OCI-LY7 (cell line): Measurements from ENCODE around the gene CPA2. TPM values are rescaled to one million over a fixed set of nuclear protein-coding genes. Genes with fewer than 3 reads are reported as not detected.

Experiments used
- BruUV-seq: library from RNA; stranded (reverse); fragments of 400-500 nt; replicated peaks from 2 replicates; lab custom pipeline; 2021; lab: Mats Ljungman, UMichigan
- CTCF ChIA-PET: fragments of 300-600 bp; sonication (Branson Sonifier 250); formaldehyde crosslinking; loops from one replicate; lab custom pipeline; 2022; ENCODE audit warnings: antibody characterized with exemption; ENCODE audit not compliant: unreplicated experiment; lab: Charles Lee
- POLR2A ChIA-PET: fragments of 300-600 bp; sonication (Branson Sonifier 250); formaldehyde crosslinking; loops from one replicate; lab custom pipeline; 2022; ENCODE audit warnings: antibody characterized with exemption; lab: Charles Lee
- DNase-seq: peaks from one replicate; pipeline ENCODE4 v3.0.0-alpha.2; 2015; ENCODE audit warnings: low spot score
- H2AFZ ChIP-seq: fragments of 200-600 bp; sonication (generic), shearing (Covaris generic); 2 replicates; pipeline ENCODE4 v1.6.1; 2014; ENCODE audit warnings: mild to moderate bottlenecking, antibody characterized with exemption, low read length, moderate library complexity
- H3K27ac ChIP-seq: fragments of 200-600 bp; sonication (generic); 2 replicates; pipeline ENCODE4 v1.5.1; 2014; ENCODE audit warnings: mixed run types, low read depth, mild to moderate bottlenecking, moderate library complexity, low read length, inconsistent platforms; ENCODE audit not compliant: poor library complexity, severe bottlenecking
- H3K36me3 ChIP-seq: fragments of 200-600 bp; sonication (generic); 2 replicates; pipeline ENCODE4 v1.6.1; 2014; ENCODE audit warnings: mild to moderate bottlenecking, antibody characterized with exemption, low read length, moderate library complexity, mixed read lengths; ENCODE audit not compliant: insufficient read depth
- H3K4me1 ChIP-seq: fragments of 200-600 bp; sonication (generic); 2 replicates; pipeline ENCODE4 v1.5.1; 2014; ENCODE audit warnings: mild to moderate bottlenecking, low read length; ENCODE audit not compliant: insufficient read depth, poor library complexity, severe bottlenecking
- H3K4me2 ChIP-seq: fragments of 200-600 bp; sonication (generic); 2 replicates; pipeline ENCODE4 v1.6.1; 2014; ENCODE audit warnings: mild to moderate bottlenecking, low read length
- H3K4me3 ChIP-seq: fragments of 200-600 bp; sonication (generic); 2 replicates; pipeline ENCODE4 v1.5.1; 2014; ENCODE audit warnings: mild to moderate bottlenecking, low read depth, low read length; ENCODE audit not compliant: poor library complexity, severe bottlenecking
- H3K79me2 ChIP-seq: fragments of 200-600 bp; sonication (generic); 2 replicates; pipeline ENCODE4 v1.6.1; 2016; ENCODE audit warnings: low read depth, mild to moderate bottlenecking, low read length, moderate library complexity, mixed read lengths; ENCODE audit not compliant: insufficient read depth
- H3K9me2 ChIP-seq: fragments of 200-600 bp; sonication (generic); 2 replicates; pipeline ENCODE4 v1.6.1; 2016; ENCODE audit warnings: mild to moderate bottlenecking, low read length, mixed read lengths; ENCODE audit not compliant: insufficient read depth
- H3K9me3 ChIP-seq: fragments of 200-600 bp; sonication (generic); 2 replicates; pipeline ENCODE4 v1.6.1; 2014; ENCODE audit warnings: mild to moderate bottlenecking, mixed run types, low read length, mixed read lengths
- H4K20me1 ChIP-seq: fragments of 200-600 bp; sonication (generic); 2 replicates; pipeline ENCODE4 v1.6.1; 2014; ENCODE audit warnings: mild to moderate bottlenecking, antibody characterized with exemption, low read length, moderate library complexity, mixed read lengths; ENCODE audit not compliant: insufficient read depth
- CTCF ChIP-seq: fragments of 200-600 bp; sonication (generic); conservative IDR thresholded peaks from 2 replicates; pipeline ENCODE4 v1.5.1; 2014; ENCODE audit warnings: mild to moderate bottlenecking, antibody characterized with exemption, low read length, moderate library complexity, mixed read lengths
- EZH2phosphoT487 ChIP-seq: fragments of 200-600 bp; sonication (generic); IDR thresholded peaks from 2 replicates; pipeline ENCODE4 v1.6.1; 2018; ENCODE audit warnings: low read depth, borderline replicate concordance, mild to moderate bottlenecking, mixed run types, antibody characterized with exemption, low read length, moderate library complexity, mixed read lengths
- intact Hi-C: fragments of 100-400 bp; cut with micrococcal nuclease; formaldehyde crosslinking; loops from one replicate; pipeline ENCODE4 v1.10.0; 2022; ENCODE audit not compliant: unreplicated experiment
- total RNA-seq, 2 experiments: library from RNA; depleted of rRNA in 1 of 2; stranded (reverse); fragments of >200 nt in 1 of 2; shearing (Covaris generic) in 1 of 2; gene quantifications; 2 replicates each; pipeline ENCODE4 v1.2.3, GENCODE V29; 2014 to 2022

Gene CPA2
- total RNA-seq, 2 experiments from 2014 or later = not detected

- Histone ChIP-seq H3K4me1 (no peaks in the 10 kb centered on the region), H4K20me1 (no peaks in the 10 kb centered on the region), H3K4me3 (no peak within 1 kb of the TSS), H3K4me2 (no peak within 1 kb of the TSS), H3K27ac (no peak within 1 kb of the TSS), H3K36me3 (no peaks in the 10 kb centered on the region), H3K79me2 (no peaks in the 10 kb centered on the region), H3K9me3 (no peaks in the 10 kb centered on the region), H2AFZ (no peak within 1 kb of the TSS), H3K9me2 (no peaks in the 10 kb centered on the region)
- CTCF ChIA-PET = no interaction called here
- no TSS peak for BruUV-seq
- POLR2A ChIA-PET = interaction anchor here (0.6 to 1.1 kb wide), 3 partner anchors 16 to 475 kb away, joined by 3 to 4 read pairs (median 3); no protein-coding TSS in a partner anchor
- TF ChIP-seq EZH2phosphoT487 (no peak), CTCF (no peak)
- no peak for DNase-seq
- intact Hi-C loops = no loop called here
Measured at GRCh38 chr7:130292682-130293257, 26.1 kb downstream of the CPA2 start, which contains the start of gene CPA4. CPA4 (plus strand) TSS chr7:130293161; CDS start chr7:130293181, 20 bp downstream.

- H3K36me3 ChIP-seq = no peaks in the 10 kb centered on the region
- POLR2A ChIA-PET = interaction anchor here (0.9 kb wide), 1 partner anchor 474 kb away, joined by 3 read pairs; no protein-coding TSS in a partner anchor
- H3K9me3 ChIP-seq = no peaks in the 10 kb centered on the region
- H3K4me3 ChIP-seq = no peak overlapping the region
- H3K27ac ChIP-seq = no peak overlapping the region
- H4K20me1 ChIP-seq = no peaks in the 10 kb centered on the region
- H3K4me1 ChIP-seq = no peaks in the 10 kb centered on the region
- H3K9me2 ChIP-seq = no peaks in the 10 kb centered on the region
- H3K4me2 ChIP-seq = no peak overlapping the region
- no peaks in the 10 kb centered on the region for H3K79me2 ChIP-seq
- TF ChIP-seq EZH2phosphoT487 (no peak), CTCF (no peak)
- CTCF ChIA-PET = no interaction called here
- no peak for DNase-seq
- BruUV-seq = no TSS peak
- intact Hi-C loops = no loop called here
- H2AFZ ChIP-seq = no peak overlapping the region
Measured at GRCh38 chr7:130293521-130293920, 26.9 kb downstream of the CPA2 start.

GRCh38 chr7:130294314-130294713, 27.7 kb downstream of the CPA2 start:
- no peak overlapping the region for H2AFZ ChIP-seq
- CTCF ChIA-PET = no interaction called here
- no peak overlapping the region for H3K4me3 ChIP-seq
- H4K20me1 ChIP-seq = no peaks in the 10 kb centered on the region
- no peaks in the 10 kb centered on the region for H3K79me2 ChIP-seq
- no peaks in the 10 kb centered on the region for H3K36me3 ChIP-seq
- H3K4me2 ChIP-seq = no peak overlapping the region
- no peaks in the 10 kb centered on the region for H3K9me2 ChIP-seq
- no peak overlapping the region for H3K27ac ChIP-seq
- no peak for DNase-seq
- H3K4me1 ChIP-seq = no peaks in the 10 kb centered on the region
- no peaks in the 10 kb centered on the region for H3K9me3 ChIP-seq
- TF ChIP-seq CTCF (no peak), EZH2phosphoT487 (no peak)
- no TSS peak for BruUV-seq
- intact Hi-C loops = no loop called here
- POLR2A ChIA-PET = interaction anchor here (0.6 kb wide), 1 partner anchor 248 kb away, joined by 3 read pairs; no protein-coding TSS in a partner anchor
